NCI-H510A treated with DMSO at 0.1 percent for 48 hours (cell line): Measurements from ENCODE around the gene DSG2.
"Not testable (repeated sequence)": the region's sequence is repeated elsewhere in the genome, so short reads cannot be mapped to it uniquely, and the experiment has no call there.

Experiments used
- DNase-seq: peaks from one replicate; lab custom pipeline; 2025; lab: John Stamatoyannopoulos, UW

Gene DSG2

DNA sequence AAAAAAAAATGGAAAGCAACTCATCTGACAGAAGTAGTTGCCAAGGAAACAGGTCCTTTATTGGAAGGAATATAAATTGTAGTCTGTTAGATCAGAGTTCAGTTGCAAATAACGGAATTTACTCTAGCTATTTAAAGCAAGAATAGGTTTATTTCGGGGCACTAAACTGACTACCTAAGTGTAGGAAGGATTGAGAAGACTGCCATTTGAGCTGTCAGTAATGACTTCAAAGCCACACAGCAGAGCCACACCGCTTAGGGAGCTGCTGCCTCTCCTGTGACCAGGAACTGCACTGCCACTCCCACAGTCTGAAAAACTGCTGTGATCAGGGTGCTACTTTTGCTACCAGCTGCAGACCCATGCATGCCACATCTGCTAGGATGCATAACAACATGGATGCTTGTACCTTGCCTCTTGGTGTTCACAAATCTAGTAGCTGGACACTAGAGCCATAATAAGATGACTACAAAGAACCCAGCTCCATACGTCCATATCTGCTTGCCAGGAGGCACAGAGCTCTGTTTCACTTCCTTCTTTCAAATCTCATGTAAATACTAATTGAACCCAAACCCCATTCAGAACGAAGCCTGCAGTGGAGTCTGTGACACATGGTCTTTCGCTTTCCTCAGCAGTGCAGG is 2.2 kb downstream of the DSG2 start:
- no peak for DNase-seq

DNA sequence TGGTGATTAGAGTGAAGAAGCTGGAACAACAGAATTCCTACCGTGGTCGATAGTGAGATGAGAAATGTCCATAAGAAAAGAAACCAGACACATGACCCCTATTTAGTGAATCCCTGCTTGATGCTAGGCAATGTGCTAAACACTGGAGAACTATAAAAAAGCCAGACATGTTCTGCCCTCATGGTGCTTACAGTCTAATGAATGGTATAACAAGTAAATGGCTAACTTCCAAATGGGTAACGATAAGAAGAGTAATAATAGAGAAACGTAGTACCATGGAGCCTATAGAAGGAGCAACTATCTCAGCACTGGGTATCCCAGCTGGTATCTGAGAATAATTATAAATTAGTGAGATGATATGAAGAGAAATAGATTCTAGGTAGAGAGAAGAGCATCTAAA is 5.0 kb downstream of the DSG2 start:
- DNase-seq = no peak

GRCh38 chr18:31504455-31505147 is 6.6 kb downstream of the DSG2 start:
- DNase-seq = no peak

GRCh38 chr18:31505156-31505555 is 7.2 kb downstream of the DSG2 start:
- DNase-seq = no peak

GRCh38 chr18:31506024-31506742 is 8.2 kb downstream of the DSG2 start:
- no peak for DNase-seq

DNA sequence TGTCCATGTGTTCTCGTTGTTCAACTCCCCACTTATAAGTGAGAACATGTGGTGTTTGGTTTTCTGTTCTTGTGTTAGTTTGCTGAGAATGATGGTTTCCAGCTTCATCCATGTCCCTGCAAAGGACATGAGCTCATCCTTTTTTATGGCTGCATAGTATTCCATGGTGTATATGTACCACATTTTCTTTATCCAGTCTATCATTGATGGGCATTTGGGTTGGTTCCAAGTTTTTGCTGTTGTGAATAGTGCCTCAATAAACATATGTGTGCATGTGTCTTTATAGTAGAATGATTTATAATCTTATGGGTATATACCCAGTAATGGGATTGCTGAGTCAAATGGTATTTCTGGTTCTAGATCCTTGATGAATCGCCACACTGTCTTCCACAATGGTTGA is 9.1 kb downstream of the DSG2 start:
- DNase-seq = not testable (repeated sequence)

DNA sequence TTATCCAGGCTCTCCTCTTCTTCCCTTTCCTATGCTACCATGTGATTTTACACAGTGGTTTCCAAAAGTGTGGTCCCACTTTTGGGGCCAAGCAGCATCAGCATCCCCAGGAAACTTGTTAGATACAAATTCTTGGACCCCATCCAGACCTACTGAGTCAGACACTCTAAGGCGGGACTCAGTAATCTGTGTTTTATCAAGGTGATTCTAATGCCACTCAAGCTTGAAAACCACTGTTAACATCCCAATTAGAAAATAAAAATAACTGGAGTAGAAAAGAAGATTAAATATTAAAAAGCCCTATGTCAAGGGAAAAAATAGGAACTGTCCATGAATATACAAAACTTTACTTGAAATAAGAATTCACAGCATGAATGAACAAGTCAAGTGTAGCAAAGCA is 10.8 kb downstream of the DSG2 start:
- no peak for DNase-seq

DNA sequence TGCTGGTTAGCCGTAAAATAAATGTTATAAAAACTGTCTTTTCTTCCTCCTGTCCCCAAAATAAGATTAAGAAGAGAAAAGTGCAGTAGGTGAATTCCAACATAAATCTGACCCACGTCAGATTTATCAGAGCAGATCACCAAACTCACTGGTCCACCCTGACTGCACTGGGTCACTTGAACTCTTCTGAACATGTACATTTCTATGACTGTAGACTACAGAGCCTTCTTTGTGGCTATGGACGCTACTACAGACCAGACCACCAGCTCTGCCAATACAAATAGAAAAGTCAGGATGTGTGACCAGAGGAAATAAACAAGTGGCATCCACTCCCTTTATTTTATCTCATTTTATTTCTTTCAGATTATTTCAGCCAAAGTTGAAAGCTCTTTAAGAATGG is 11.6 kb downstream of the DSG2 start:
- DNase-seq = no peak

GRCh38 chr18:31510319-31510718 is 12.3 kb downstream of the DSG2 start:
- DNase-seq = no peak

DNA sequence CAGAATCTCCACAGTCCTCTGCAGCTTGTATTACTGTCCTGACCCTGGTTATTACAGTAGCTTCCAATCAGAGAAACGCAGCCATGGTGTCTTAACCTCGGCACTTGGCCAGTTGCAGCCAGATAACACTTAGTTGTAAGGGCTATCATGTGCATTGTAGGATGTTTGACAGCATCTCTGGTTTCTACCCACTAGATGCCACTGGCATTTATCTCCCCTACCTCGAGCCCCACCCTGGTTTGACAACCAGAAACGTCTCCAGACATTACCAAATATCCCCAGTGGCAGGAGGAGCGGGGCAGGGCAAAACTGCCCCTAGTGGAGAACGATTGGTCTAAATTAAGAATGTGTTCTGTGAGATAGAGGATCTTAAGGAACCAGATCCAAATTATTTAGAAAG is 13.1 kb downstream of the DSG2 start:
- DNase-seq = no peak

GRCh38 chr18:31512203-31512764 is 14.3 kb downstream of the DSG2 start:
- no peak for DNase-seq

GRCh38 chr18:31513189-31513935 is 15.4 kb downstream of the DSG2 start:
- DNase-seq = no peak

GRCh38 chr18:31516437-31516836 is 18.5 kb downstream of the DSG2 start:
- DNase-seq = no peak

GRCh38 chr18:31526374-31526773 is 28.4 kb downstream of the DSG2 start:
- no peak for DNase-seq

GRCh38 chr18:31533236-31533635 is 35.3 kb downstream of the DSG2 start:
- DNase-seq = no peak

DNA sequence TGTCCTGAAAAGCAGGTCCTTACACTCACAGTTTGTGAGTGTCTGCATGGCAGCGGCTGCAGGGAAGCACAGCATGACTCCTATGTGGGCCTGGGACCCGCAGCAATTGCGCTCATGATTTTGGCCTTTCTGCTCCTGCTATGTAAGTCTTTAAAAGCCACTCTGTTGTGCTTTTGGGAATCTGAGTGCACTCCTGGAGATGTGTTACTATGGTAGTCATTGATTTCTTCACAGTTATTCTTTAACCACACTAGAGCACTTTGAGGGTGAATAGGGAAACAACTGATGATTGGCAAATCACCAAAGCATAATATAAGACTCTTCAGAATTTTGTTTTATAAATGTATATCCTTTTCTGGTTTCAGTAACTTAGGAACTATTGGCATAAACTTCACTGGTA is 40.9 kb downstream of the DSG2 start:
- DNase-seq = no peak

DNA sequence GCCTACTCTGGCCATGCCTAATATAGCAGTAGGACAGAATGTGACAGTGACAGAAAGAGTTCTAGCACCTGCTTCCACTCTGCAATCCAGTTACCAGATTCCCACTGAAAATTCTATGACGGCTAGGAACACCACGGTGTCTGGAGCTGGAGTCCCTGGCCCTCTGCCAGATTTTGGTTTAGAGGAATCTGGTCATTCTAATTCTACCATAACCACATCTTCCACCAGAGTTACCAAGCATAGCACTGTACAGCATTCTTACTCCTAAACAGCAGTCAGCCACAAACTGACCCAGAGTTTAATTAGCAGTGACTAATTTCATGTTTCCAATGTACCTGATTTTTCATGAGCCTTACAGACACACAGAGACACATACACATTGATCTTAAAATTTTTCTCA is 48.5 kb downstream of the DSG2 start:
- no peak for DNase-seq

- DNase-seq = no peak
Observed at GRCh38 chr18:31548853-31549252, 50.9 kb downstream of the DSG2 start.

GRCh38 chr18:31549416-31549815 is 51.4 kb downstream of the DSG2 start:
- no peak for DNase-seq

- no peak for DNase-seq
Observed at GRCh38 chr18:31551883-31552282, 53.9 kb downstream of the DSG2 start.

DNA sequence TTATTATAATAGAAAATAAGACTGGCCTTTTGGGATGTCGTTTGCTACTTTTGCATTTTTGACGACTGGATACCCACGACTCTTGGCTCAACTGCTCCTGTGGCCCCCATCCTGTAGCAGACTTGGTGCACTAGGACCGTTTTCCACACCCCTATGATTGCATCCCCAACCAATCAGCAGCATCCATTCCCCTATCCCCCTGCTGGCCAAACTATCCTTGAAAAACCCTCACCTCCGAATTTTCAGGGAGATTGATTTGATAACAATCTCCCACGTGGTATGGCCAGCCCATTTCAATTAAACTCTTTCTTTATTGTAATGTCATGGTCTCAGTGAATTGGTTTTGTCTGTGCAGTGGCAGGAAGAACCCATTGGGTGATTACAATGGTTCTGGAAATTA is 55.8 kb downstream of the DSG2 start:
- DNase-seq = no peak

- DNase-seq = no peak
Observed at GRCh38 chr18:31554776-31555175, 56.8 kb downstream of the DSG2 start.
